Right lobe of liver (tissue), 4 donors: ENCODE results near the gene ARPC2.

Experiments
- POLR2A ChIP-seq: fragments of 450-650 bp; IDR thresholded peaks from one replicate; pipeline ENCODE4 v1.6.1; 2017; ENCODE audit warnings: antibody characterized with exemption, mild to moderate bottlenecking
- TF ChIP-seq, protein P1 (sequence below), 4 donors: fragments of 200-600 bp in 3 of 4; fragments of 450-650 bp in 1 of 4; IDR thresholded peaks; one replicate each; pipeline versions ENCODE4 v1.5.1 to v1.8.0; 2016 to 2022; ENCODE audit warnings: antibody characterized with exemption in 4 of 4, mild to moderate bottlenecking in 2 of 4
- donor health status: DM: no; HTN: no; CAD: no.
- donor health status: DM: no; HTN: no; CAD: no.
- donor health status: DM: no; HTN: yes; CAD: no.

DNA sequence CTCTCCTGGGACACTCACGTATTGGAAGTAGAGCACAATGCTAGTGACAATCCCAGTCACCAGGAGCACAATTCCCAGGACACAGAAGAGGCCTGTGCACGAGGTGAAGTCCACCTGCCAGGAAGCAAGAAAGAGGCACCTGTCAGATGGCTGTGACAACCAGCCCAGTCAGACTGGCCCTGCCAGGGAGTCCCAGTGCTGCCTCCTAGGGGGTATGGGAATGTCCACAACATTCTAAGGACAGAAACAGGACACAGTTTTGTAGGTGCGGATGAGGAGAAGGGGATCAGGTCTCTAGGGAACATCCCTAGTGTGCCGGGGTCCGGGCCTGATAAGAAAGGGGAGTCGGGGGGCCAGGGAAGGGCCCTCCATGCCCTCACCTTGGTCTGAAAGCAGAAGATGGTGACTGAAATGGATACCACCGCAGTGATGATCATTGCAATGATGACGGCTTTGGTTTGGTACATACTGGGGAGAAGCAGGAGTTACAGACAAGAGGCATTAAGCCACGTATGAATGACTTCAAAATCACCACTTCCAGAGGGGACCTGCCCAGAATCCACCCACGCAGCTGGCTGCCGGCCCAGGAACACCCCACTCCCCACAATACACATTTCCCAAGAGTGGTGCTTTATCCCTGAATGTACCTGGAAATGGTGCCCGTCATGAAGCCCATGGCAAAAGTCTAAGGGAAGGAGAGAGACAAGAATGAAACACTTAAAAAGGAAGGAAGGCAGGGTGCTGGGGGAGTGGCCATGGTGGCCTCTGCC, 60.2 kb downstream of the ARPC2 start:
- TF ChIP-seq, protein P1, sequence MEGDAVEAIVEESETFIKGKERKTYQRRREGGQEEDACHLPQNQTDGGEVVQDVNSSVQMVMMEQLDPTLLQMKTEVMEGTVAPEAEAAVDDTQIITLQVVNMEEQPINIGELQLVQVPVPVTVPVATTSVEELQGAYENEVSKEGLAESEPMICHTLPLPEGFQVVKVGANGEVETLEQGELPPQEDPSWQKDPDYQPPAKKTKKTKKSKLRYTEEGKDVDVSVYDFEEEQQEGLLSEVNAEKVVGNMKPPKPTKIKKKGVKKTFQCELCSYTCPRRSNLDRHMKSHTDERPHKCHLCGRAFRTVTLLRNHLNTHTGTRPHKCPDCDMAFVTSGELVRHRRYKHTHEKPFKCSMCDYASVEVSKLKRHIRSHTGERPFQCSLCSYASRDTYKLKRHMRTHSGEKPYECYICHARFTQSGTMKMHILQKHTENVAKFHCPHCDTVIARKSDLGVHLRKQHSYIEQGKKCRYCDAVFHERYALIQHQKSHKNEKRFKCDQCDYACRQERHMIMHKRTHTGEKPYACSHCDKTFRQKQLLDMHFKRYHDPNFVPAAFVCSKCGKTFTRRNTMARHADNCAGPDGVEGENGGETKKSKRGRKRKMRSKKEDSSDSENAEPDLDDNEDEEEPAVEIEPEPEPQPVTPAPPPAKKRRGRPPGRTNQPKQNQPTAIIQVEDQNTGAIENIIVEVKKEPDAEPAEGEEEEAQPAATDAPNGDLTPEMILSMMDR (IDR thresholded peaks at IDR 0.05), result no peak
- no peak for TF ChIP-seq POLR2A
